ENCODE data around the gene TADA1. TPM values are rescaled to one million over a fixed set of nuclear protein-coding genes. Genes with fewer than 3 reads are reported as not detected.

TADA1 gene
- total RNA-seq, 4 donors from 2014 or later: 10.4 to 16.6 (median 13.1) TPM

DNA sequence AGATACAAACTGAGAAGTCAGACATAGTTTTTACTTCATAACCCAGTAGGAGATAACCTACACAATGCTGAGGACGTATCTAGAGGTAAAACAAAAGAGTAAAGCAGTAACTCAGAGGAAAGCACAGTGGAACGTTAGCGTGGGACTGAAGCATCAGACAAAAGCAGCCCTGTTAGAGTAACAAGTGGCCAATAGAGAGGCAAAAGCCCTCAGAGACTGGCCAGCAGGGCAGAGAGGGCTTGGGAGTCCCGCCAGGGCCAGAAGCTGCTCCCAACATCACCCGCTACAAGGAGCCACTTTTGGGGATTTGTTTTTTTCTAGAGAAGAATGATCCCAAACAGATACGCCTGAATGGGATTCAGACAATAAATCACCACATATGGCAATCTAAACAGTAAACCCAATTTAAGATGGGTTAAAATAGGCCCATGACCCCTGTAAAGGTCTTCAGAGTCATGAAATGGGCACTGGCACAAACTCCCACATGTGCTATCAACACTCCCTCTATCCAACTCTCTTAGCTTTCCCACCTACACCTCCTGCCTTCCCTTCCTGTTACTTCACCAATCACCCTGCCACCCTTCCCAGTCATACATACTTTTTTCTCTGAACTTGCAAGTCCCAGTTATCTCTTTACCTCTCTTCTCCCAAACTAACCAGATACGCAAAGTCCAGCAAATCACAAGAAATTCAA is 17.2 kb downstream of the TADA1 start:
- Histone ChIP-seq H3K9me3 (no peaks in the 10 kb centered on the region), H3K27ac (peak overlapping the region in 3 of 4 donors; percentile 28 to 65 (median 65)), H3K4me3 (no peak overlapping the region), H3K36me3 (peaks cover 0 to 80% (median 0%) of the 10 kb centered on the region in 3 donors), H3K27me3 (no peaks in the 10 kb centered on the region), H3K4me1 (peaks cover 0 to 55% (median 0%) of the 10 kb centered on the region in 4 donors)
- TF ChIP-seq POLR2A (IDR thresholded peaks at IDR 0.05): no peak
- TF ChIP-seq, protein P1, sequence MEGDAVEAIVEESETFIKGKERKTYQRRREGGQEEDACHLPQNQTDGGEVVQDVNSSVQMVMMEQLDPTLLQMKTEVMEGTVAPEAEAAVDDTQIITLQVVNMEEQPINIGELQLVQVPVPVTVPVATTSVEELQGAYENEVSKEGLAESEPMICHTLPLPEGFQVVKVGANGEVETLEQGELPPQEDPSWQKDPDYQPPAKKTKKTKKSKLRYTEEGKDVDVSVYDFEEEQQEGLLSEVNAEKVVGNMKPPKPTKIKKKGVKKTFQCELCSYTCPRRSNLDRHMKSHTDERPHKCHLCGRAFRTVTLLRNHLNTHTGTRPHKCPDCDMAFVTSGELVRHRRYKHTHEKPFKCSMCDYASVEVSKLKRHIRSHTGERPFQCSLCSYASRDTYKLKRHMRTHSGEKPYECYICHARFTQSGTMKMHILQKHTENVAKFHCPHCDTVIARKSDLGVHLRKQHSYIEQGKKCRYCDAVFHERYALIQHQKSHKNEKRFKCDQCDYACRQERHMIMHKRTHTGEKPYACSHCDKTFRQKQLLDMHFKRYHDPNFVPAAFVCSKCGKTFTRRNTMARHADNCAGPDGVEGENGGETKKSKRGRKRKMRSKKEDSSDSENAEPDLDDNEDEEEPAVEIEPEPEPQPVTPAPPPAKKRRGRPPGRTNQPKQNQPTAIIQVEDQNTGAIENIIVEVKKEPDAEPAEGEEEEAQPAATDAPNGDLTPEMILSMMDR (IDR thresholded peaks at IDR 0.05): no peak
- TF ChIP-seq EP300 (IDR thresholded peaks at IDR 0.05): no peak
- DNase-seq (ENCODE audit: low spot score in 2 of 2): no peak
- 45 to 50% methylated on average over 7 of the region's 7 CpGs for WGBS, 2 donors

DNA sequence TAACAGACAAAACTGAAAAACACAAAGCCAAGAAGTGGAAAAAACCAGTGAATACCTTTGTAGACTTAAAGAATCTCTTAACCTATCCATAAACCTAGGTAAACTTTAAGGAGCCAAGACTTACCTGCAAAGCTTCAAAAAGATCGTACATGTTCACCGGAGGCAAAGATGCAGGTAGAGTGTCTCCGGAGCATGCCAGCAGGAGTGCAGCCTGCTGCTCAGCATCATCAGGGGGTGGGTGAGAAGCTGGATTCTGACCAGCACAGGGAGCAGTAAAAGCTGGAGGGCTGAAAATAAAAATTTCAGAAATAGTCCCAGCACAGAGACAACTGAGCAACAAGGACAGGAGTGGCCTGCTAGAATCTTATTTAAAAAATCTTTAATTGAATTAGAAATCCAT is 18.1 kb downstream of the TADA1 start:
- Histone ChIP-seq H3K9me3 (no peaks in the 10 kb centered on the region), H3K36me3 (peaks cover 0 to 85% (median 0%) of the 10 kb centered on the region in 3 donors), H3K4me3 (no peak overlapping the region), H3K27me3 (no peaks in the 10 kb centered on the region), H3K4me1 (peaks cover 0 to 56% (median 0%) of the 10 kb centered on the region in 4 donors), H3K27ac (peak overlapping the region in 3 of 4 donors; percentile 24 to 65 (median 65))
- no peak for DNase-seq (ENCODE audit: low spot score in 2 of 2)
- 78 to 86% methylated on average over 3 of the region's 3 CpGs for whole genome bisulfite sequencing, 2 donors
- TF ChIP-seq, protein P1 (IDR thresholded peaks at IDR 0.05): no peak
- TF ChIP-seq POLR2A (IDR thresholded peaks at IDR 0.05) (no peak), EP300 (IDR thresholded peaks at IDR 0.05) (no peak)

DNA sequence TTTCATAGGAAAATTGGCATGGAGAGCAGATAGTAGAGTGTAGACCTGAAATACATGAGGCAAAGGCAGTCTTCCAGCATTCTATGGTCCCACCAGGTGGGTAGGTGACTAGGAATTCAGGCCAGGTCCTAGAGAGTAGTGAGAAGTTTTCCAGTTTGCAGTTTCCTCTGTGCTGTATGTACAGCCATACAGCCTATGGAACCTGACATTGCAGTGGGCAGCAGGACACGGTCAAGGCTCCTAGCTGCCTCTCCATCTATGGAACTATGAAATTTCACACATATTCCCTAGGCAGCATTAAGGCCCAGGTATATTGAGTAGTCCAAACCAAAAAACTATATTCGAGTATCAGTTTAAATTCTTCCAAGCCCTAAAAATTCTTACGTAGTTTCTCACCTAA is 20.5 kb downstream of the TADA1 start:
- no peak overlapping the region for H3K4me3 ChIP-seq
- peaks cover 0 to 85% (median 3%) of the 10 kb centered on the region in 3 donors for H3K36me3 ChIP-seq
- 84 to 86% methylated on average over 3 of the region's 3 CpGs for WGBS, 2 donors
- peak overlapping the region in 2 of 4 donors; percentile 8 to 10 for H3K27ac ChIP-seq
- no peak for DNase-seq (ENCODE audit: low spot score in 2 of 2)
- H3K9me3 ChIP-seq: no peaks in the 10 kb centered on the region
- TF ChIP-seq POLR2A (IDR thresholded peaks at IDR 0.05) (no peak), EP300 (IDR thresholded peaks at IDR 0.05) (no peak)
- TF ChIP-seq, protein P1 (IDR thresholded peaks at IDR 0.05): no peak
- H3K27me3 ChIP-seq: no peaks in the 10 kb centered on the region
- H3K4me1 ChIP-seq: peaks cover 0 to 57% (median 0%) of the 10 kb centered on the region in 4 donors

DNA sequence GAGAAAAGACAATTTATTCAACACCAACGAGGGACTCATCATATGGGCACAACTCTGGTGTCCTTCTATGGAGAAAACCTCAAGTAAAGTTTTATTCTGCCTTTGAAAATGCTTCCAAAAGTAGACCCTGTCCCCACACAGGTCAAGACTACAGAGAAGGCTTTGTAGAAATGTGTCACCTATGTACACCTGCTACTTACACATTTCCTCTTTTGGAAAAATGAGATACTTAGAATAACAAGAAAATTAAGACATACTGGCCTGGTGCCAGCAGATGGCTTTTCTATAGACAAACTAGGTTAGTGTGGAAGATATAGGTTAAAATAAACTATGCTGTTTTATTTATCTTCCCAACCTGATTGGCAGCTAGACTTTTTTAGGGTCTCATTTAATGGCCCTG is 23.1 kb downstream of the TADA1 start:
- TF ChIP-seq, protein P1 (IDR thresholded peaks at IDR 0.05): no peak
- TF ChIP-seq EP300 (IDR thresholded peaks at IDR 0.05) (no peak), POLR2A (IDR thresholded peaks at IDR 0.05) (no peak)
- peaks cover 1 to 94% (median 3%) of the 10 kb centered on the region in 3 donors for H3K36me3 ChIP-seq
- peaks cover 0 to 38% (median 0%) of the 10 kb centered on the region in 4 donors for H3K4me1 ChIP-seq

DNA sequence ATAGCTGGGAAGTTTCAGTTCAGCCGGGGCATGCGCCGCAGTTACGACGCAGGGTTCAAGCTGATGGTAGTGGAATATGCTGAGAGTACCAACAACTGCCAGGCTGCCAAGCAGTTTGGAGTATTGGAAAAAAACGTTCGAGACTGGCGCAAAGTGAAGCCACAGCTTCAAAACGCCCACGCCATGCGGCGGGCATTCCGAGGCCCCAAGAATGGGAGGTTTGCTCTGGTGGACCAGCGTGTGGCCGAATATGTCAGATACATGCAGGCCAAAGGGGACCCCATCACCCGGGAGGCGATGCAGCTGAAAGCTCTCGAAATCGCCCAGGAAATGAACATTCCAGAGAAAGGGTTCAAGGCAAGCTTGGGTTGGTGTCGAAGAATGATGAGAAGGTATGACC is 26.9 kb downstream of the TADA1 start:
- Histone ChIP-seq H3K4me1 (peaks cover 0 to 40% (median 14%) of the 10 kb centered on the region in 4 donors), H3K27me3 (no peaks in the 10 kb centered on the region), H3K4me3 (no peak overlapping the region), H3K9me3 (no peaks in the 10 kb centered on the region), H3K27ac (no peak overlapping the region), H3K36me3 (peaks cover 3 to 98% (median 5%) of the 10 kb centered on the region in 3 donors)
- WGBS, 2 donors: 97% methylated on average over 20 of the region's 20 CpGs
- DNase-seq (ENCODE audit: low spot score in 2 of 2): no peak
- TF ChIP-seq EP300 (IDR thresholded peaks at IDR 0.05) (no peak), POLR2A (IDR thresholded peaks at IDR 0.05) (no peak)
- TF ChIP-seq, protein P1 (IDR thresholded peaks at IDR 0.05): no peak

More for the DNA sequence above, 23.1 kb downstream of the TADA1 start:
- Histone ChIP-seq H3K4me3 (no peak overlapping the region), H3K27me3 (no peaks in the 10 kb centered on the region), H3K27ac (no peak overlapping the region), H3K9me3 (no peaks in the 10 kb centered on the region)
- DNase-seq (ENCODE audit: low spot score in 2 of 2): no peak
- 0 to 27% methylated on average over 1 of the region's 1 CpG for WGBS, 2 donors

Measured in tibial nerve (tissue), 4 donors.